Parathyroid adenoma (tissue), 2 donors: ENCODE data around the gene IFITM5.
A peak's percentile ranks its signal among the peaks of the same experiment; 100 is the strongest.
"Not testable (repeated sequence)": the region's sequence is repeated elsewhere in the genome, so short reads cannot be mapped to it uniquely, and the experiment has no call there.

Source experiments
- H2AFZ ChIP-seq: fragments of 300-600 bp; sonication (generic); one replicate; pipeline ENCODE4 v1.7.0; 2017; ENCODE audit warnings: antibody characterized with exemption, mild to moderate bottlenecking
- H3K27ac ChIP-seq: fragments of 300-600 bp; sonication (generic); one replicate; pipeline ENCODE4 v1.7.0; 2017
- H3K27me3 ChIP-seq: fragments of 300-600 bp; sonication (generic); one replicate; pipeline ENCODE4 v1.7.0; 2017; ENCODE audit warnings: low read length; ENCODE audit not compliant: control insufficient read depth, insufficient read depth
- H3K36me3 ChIP-seq: fragments of 300-600 bp; sonication (generic); one replicate; pipeline ENCODE4 v1.7.0; 2017; ENCODE audit warnings: low read length; ENCODE audit not compliant: control insufficient read depth, insufficient read depth
- H3K4me1 ChIP-seq: fragments of 300-600 bp; sonication (generic); one replicate; pipeline ENCODE4 v1.7.0; 2017; ENCODE audit warnings: control low read depth
- H3K4me2 ChIP-seq: fragments of 300-600 bp; sonication (generic); one replicate; pipeline ENCODE4 v1.7.0; 2017; ENCODE audit warnings: low read length
- H3K4me3 ChIP-seq: fragments of 300-600 bp; sonication (generic); one replicate; pipeline ENCODE4 v1.7.0; 2017; ENCODE audit warnings: low read depth, low read length
- H3K79me2 ChIP-seq: fragments of 300-600 bp; sonication (generic); one replicate; pipeline ENCODE4 v1.7.0; 2017; ENCODE audit warnings: control low read depth
- H3K9ac ChIP-seq: fragments of 300-600 bp; sonication (generic); one replicate; pipeline ENCODE4 v1.7.0; 2017; ENCODE audit warnings: mild to moderate bottlenecking
- H3K9me3 ChIP-seq: fragments of 300-600 bp; sonication (generic); one replicate; pipeline ENCODE4 v1.7.0; 2017; ENCODE audit warnings: low read length; ENCODE audit not compliant: control insufficient read depth
- TF ChIP-seq, protein P1 (sequence below): fragments of 300-600 bp; sonication (generic); IDR thresholded peaks from one replicate; pipeline ENCODE4 v1.7.0; 2017; ENCODE audit warnings: antibody characterized with exemption, mild to moderate bottlenecking
- donor health status: primary hyperparathyroidism.

IFITM5 gene

DNA sequence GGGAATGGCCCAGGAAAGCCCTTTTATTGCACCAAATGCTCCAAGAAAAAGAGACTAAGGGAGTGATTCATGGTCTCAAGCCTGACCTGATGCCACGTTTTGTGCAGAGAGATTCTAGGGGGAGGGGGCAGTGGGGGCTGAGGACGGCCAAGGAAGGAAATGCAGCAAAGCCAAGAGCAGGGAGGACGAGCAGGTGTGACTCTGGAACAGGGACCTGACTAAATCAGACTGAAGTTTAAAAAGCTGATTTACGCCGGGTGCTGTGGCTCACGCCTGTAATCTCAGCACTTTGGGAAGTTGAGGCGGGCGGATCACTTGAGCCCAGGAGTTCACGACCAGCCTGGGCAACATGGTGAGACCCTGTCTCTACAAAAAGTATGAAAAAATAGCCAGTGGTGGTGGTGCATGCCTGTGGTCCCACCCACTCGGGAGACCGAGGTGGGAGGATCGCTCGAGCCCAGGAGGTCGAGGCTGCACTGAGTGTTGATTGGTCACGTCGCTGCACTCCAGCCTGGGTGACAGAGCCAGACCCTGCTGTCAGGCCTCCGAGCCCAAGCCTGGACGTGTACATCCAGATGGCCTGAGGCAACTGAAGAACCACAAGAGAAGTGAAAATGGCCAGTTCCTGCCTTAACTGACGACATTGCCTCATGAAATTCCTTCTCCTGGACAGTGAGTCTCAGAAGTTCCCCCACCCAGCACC is 32.2 kb upstream of the IFITM5 start:
- no peak overlapping the region for H3K9ac ChIP-seq
- no peak overlapping the region for H3K4me2 ChIP-seq
- no peak overlapping the region for H2AFZ ChIP-seq
- TF ChIP-seq, protein P1, sequence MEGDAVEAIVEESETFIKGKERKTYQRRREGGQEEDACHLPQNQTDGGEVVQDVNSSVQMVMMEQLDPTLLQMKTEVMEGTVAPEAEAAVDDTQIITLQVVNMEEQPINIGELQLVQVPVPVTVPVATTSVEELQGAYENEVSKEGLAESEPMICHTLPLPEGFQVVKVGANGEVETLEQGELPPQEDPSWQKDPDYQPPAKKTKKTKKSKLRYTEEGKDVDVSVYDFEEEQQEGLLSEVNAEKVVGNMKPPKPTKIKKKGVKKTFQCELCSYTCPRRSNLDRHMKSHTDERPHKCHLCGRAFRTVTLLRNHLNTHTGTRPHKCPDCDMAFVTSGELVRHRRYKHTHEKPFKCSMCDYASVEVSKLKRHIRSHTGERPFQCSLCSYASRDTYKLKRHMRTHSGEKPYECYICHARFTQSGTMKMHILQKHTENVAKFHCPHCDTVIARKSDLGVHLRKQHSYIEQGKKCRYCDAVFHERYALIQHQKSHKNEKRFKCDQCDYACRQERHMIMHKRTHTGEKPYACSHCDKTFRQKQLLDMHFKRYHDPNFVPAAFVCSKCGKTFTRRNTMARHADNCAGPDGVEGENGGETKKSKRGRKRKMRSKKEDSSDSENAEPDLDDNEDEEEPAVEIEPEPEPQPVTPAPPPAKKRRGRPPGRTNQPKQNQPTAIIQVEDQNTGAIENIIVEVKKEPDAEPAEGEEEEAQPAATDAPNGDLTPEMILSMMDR: no peak
- H3K4me3 ChIP-seq: no peak overlapping the region
- H3K27ac ChIP-seq: no peak overlapping the region
- H3K4me1 ChIP-seq: no peaks in the 10 kb centered on the region
- no peaks in the 10 kb centered on the region for H3K27me3 ChIP-seq
- no peaks in the 10 kb centered on the region for H3K9me3 ChIP-seq
- H3K79me2 ChIP-seq: no peaks in the 10 kb centered on the region
- H3K36me3 ChIP-seq: no peaks in the 10 kb centered on the region

DNA sequence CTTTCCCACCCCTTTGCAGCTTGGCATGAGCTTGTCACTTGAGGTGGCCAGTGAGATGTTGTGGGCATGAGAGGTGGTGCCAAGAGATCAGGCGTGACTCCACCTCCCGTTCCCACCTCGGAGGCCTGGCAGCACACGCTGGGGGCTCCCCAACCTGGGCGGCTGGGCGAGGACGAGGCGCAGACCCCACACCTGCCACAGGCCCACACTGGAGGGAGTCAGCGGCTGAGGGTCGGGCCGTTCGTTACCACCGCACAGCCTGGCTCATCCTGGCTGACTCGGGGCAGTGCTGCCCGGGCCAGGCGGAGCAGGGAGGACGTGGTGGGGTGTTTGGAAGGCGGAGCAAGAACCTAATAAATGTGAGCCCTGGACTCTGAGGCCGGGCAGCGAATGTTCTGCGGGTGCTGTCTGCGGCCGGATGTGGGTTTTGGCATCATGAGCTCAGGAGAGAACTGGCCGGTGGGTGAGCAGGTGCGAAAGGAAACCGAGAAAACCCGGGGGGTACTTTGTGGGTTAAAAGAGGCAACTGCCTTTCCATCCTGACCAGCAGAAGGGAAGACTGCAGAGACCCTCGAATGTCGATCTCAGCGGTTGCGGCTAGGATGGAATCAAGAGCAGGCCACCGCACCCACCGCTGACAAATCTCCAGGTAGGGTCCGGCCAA is 31.5 kb upstream of the IFITM5 start:
- H3K4me1 ChIP-seq: no peaks in the 10 kb centered on the region
- H3K27ac ChIP-seq: no peak overlapping the region
- no peak overlapping the region for H3K9ac ChIP-seq
- H3K27me3 ChIP-seq: no peaks in the 10 kb centered on the region
- TF ChIP-seq, protein P1: no peak
- no peak overlapping the region for H3K4me2 ChIP-seq
- no peak overlapping the region for H3K4me3 ChIP-seq
- no peaks in the 10 kb centered on the region for H3K9me3 ChIP-seq
- H2AFZ ChIP-seq: no peak overlapping the region
- H3K36me3 ChIP-seq: no peaks in the 10 kb centered on the region
- no peaks in the 10 kb centered on the region for H3K79me2 ChIP-seq

DNA sequence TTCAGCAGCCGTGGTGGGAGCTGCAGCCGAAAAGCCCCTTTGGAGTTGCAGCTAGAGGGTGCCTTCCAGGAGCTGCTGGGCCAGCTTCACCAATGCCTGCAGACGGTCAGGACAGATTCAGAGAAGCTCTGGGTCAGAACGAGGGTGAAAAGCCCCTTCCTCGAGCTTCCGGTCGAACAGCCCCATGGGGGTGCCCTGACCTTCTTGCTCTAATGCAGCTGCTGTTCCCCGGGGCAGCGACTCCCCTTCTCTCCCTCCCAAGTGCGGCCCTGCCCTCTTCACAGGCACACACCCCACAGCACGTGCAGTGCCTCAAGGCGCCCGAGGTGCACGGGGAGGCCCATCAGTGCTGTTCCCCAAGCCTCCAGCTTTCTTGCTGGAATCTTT is 31.0 kb upstream of the IFITM5 start:
- Histone ChIP-seq H3K27me3 (no peaks in the 10 kb centered on the region), H3K4me2 (no peak overlapping the region), H3K4me3 (no peak overlapping the region), H3K79me2 (no peaks in the 10 kb centered on the region), H3K27ac (no peak overlapping the region), H2AFZ (no peak overlapping the region), H3K9me3 (no peaks in the 10 kb centered on the region), H3K36me3 (no peaks in the 10 kb centered on the region), H3K9ac (no peak overlapping the region), H3K4me1 (no peaks in the 10 kb centered on the region)
- TF ChIP-seq, protein P1: no peak

DNA sequence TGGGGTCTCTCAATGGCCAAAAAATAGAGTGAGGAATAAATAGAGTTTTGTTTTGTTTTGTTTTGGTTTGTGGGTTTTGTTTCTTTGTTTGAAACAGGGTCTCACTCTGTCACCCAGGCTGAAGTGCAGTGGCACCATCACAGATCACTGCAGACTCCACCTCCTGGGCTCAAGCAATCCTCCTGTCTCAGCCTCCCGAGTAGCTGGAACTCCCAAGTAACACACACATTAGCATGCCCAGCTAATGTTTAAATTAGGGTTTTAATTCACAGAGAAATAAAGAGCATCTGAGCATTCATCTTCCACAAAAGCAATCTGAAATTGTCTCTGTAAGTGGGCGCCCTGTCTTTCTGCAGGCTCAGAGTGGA is 30.5 kb upstream of the IFITM5 start:
- no peaks in the 10 kb centered on the region for H3K27me3 ChIP-seq
- TF ChIP-seq, protein P1: no peak
- H3K27ac ChIP-seq: no peak overlapping the region
- H3K4me2 ChIP-seq: no peak overlapping the region
- H3K36me3 ChIP-seq: no peaks in the 10 kb centered on the region
- peak overlapping the region; percentile 20 for H2AFZ ChIP-seq
- H3K79me2 ChIP-seq: no peaks in the 10 kb centered on the region
- H3K9ac ChIP-seq: no peak overlapping the region
- H3K4me1 ChIP-seq: no peaks in the 10 kb centered on the region
- no peak overlapping the region for H3K4me3 ChIP-seq
- no peaks in the 10 kb centered on the region for H3K9me3 ChIP-seq

DNA sequence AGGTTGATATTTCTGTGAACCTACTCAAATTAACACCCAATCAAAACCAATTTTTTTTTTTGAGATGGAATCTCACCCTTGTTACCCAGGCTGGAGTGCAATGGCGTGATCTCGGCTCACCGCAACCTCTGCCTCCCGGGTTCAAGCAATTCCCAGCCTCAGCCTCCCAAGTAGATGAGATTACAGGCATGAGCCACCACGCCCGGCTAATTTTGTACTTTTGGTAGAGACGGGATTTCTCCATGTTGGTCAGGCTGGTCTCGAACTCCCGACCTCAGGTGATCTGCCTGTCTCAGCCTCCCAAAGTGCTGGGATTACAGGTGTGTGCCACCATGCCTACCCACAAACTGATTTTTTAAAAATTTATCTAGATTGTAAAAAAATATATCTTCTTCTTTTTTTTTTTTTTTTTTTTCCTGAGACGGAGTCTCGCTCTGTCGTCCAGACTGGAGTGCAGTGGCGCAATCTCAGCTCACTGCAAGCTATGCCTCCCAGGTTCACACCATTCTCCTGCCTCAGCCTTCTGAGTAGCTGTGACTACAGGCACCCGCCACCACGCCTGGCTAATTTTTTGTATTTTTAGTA is 29.3 kb upstream of the IFITM5 start:
- not testable (repeated sequence) for H3K4me1 ChIP-seq, H3K36me3 ChIP-seq

More for the DNA sequence above, 29.3 kb upstream of the IFITM5 start:
- H3K9me3 ChIP-seq, H3K4me3 ChIP-seq, H3K4me2 ChIP-seq, H3K27ac ChIP-seq, H2AFZ ChIP-seq, H3K9ac ChIP-seq, H3K79me2 ChIP-seq, H3K27me3 ChIP-seq: not testable (repeated sequence)
